SK-N-SH (cell line): ENCODE data around the gene UBE2E2. TPM values are rescaled to one million over a fixed set of nuclear protein-coding genes. Genes with fewer than 3 reads are reported as not detected.

Experiments
- CTCF ChIA-PET: fragments of 300-600, 350-600 bp; formaldehyde crosslinking; extraction: SDS; loops from one replicate; lab custom pipeline; 2021; lab: Yijun Ruan, JAX
- POLR2A ChIA-PET: fragments of 350-600 bp; sonication (Branson Sonifier 250); formaldehyde crosslinking; extraction: SDS; loops from one replicate; lab custom pipeline; 2020; ENCODE audit warnings: antibody characterized with exemption, inconsistent platforms; lab: Yijun Ruan, JAX
- DNase-seq: peaks from one replicate; pipeline ENCODE4 v3.0.0; 2012
- H2AFZ ChIP-seq: fragments of 200-600 bp; sonication (generic); 2 replicates; pipeline ENCODE4 v1.8.1; 2016; ENCODE audit warnings: antibody characterized with exemption, mild to moderate bottlenecking, low read depth
- H3F3A ChIP-seq: fragments of 200-600 bp; sonication (generic); replicated peaks from 2 replicates; pipeline ENCODE3; 2016; ENCODE audit warnings: antibody characterized with exemption, mild to moderate bottlenecking; ENCODE audit not compliant: insufficient read depth
- H3K27ac ChIP-seq, 2 experiments: fragments of 200-500 bp in 1 of 2; fragments of 200-600 bp in 1 of 2; sonication (Bioruptor generic) in 1 of 2; sonication (generic), shearing (Covaris generic) in 1 of 2; 2 replicates each; pipeline versions ENCODE4 v1.5.1 to v1.6.1; 2014 to 2016; ENCODE audit warnings: low read depth in 2 of 2, inconsistent platforms in 1 of 2, low read length in 1 of 2, mild to moderate bottlenecking in 1 of 2, mixed read lengths in 1 of 2
- H3K27me3 ChIP-seq: fragments of 200-600 bp; sonication (generic), shearing (Covaris generic); 2 replicates; pipeline ENCODE4 v1.6.1; 2016; ENCODE audit warnings: mixed run types; ENCODE audit not compliant: insufficient read depth
- H3K36me3 ChIP-seq, 2 experiments: fragments of 200-500 bp in 1 of 2; fragments of 200-600 bp in 1 of 2; sonication (Bioruptor generic) in 1 of 2; sonication (generic) in 1 of 2; replicated peaks in 1 of 2; 2 replicates each; pipeline versions ENCODE3 to v1.5.1; 2014 to 2016; ENCODE audit warnings: low read length in 1 of 2, mild to moderate bottlenecking in 1 of 2; ENCODE audit not compliant: insufficient read depth in 2 of 2, control insufficient read depth in 1 of 2
- H3K4me1 ChIP-seq, 2 experiments: fragments of 200-500 bp in 1 of 2; fragments of 200-600 bp in 1 of 2; sonication (Bioruptor generic) in 1 of 2; sonication (generic), shearing (Covaris generic) in 1 of 2; 2 replicates each; pipeline versions ENCODE4 v1.5.1 to v1.6.1; 2014 to 2016; ENCODE audit warnings: low read depth in 1 of 2, low read length in 1 of 2, mixed run types in 1 of 2; ENCODE audit not compliant: insufficient read depth in 2 of 2, control insufficient read depth in 1 of 2
- H3K4me2 ChIP-seq: fragments of 200-600 bp; sonication (generic), shearing (Covaris generic); 2 replicates; pipeline ENCODE4 v1.6.1; 2017; ENCODE audit warnings: mixed run types
- H3K4me3 ChIP-seq, 2 experiments: fragments of 200-500 bp in 1 of 2; fragments of 200-600 bp in 1 of 2; sonication (Bioruptor generic) in 1 of 2; sonication (generic), shearing (Covaris generic) in 1 of 2; 2 replicates each; pipeline versions ENCODE4 v1.5.1 to v1.8.1; 2014 to 2016; ENCODE audit warnings: low read depth in 2 of 2, inconsistent platforms in 1 of 2, low read length in 1 of 2, mild to moderate bottlenecking in 1 of 2, mixed read lengths in 1 of 2, moderate library complexity in 1 of 2
- H3K79me2 ChIP-seq: fragments of 200-600 bp; sonication (generic); 2 replicates; pipeline ENCODE4 v1.8.1; 2017; ENCODE audit warnings: mild to moderate bottlenecking; ENCODE audit not compliant: insufficient read depth
- H3K9ac ChIP-seq: fragments of 200-600 bp; sonication (generic); 2 replicates; pipeline ENCODE4 v1.6.1; 2017; ENCODE audit warnings: mixed run types
- H3K9me2 ChIP-seq: fragments of 200-600 bp; sonication (generic); 2 replicates; pipeline ENCODE4 v1.6.1; 2017; ENCODE audit warnings: mixed run types
- H3K9me3 ChIP-seq: fragments of 200-600 bp; sonication (generic); 2 replicates; pipeline ENCODE4 v1.6.1; 2017; ENCODE audit warnings: mixed run types, mild to moderate bottlenecking, moderate library complexity
- H4K20me1 ChIP-seq: fragments of 200-600 bp; sonication (generic); 2 replicates; pipeline ENCODE4 v1.6.1; 2017; ENCODE audit warnings: mild to moderate bottlenecking, mixed run types; ENCODE audit not compliant: insufficient read depth
- CTCF ChIP-seq: fragments of 200-600 bp; sonication (generic); IDR thresholded peaks from 2 replicates; pipeline ENCODE4 v1.6.1; 2017; ENCODE audit warnings: antibody characterized with exemption, mild to moderate bottlenecking, moderate library complexity
- ELF1 ChIP-seq: IDR thresholded peaks from 2 replicates; pipeline ENCODE4 v1.4.0; 2012
- FOXM1 ChIP-seq: IDR thresholded peaks from 2 replicates; pipeline ENCODE4 v1.4.0; 2012; ENCODE audit warnings: low read depth, mild to moderate bottlenecking
- JUND ChIP-seq: IDR thresholded peaks from 2 replicates; pipeline ENCODE4 v1.4.0; 2012
- MEF2A ChIP-seq: IDR thresholded peaks from 2 replicates; pipeline ENCODE4 v1.4.0; 2012; ENCODE audit warnings: low read depth, borderline replicate concordance
- MXI1 ChIP-seq: IDR thresholded peaks from 2 replicates; pipeline ENCODE4 v1.6.1; 2012; ENCODE audit warnings: mild to moderate bottlenecking, low read depth, low read length, improper control_type of control experiment
- NFIC ChIP-seq: IDR thresholded peaks from 2 replicates; pipeline ENCODE4 v1.4.0; 2012; ENCODE audit warnings: borderline replicate concordance
- NRF1 ChIP-seq: IDR thresholded peaks from 2 replicates; pipeline ENCODE4 v1.6.1; 2012; ENCODE audit warnings: low read depth, mild to moderate bottlenecking, low read length
- POLR2AphosphoS5 ChIP-seq: IDR thresholded peaks from 2 replicates; pipeline ENCODE4 v1.6.1; 2012; ENCODE audit warnings: low read depth, low read length
- RAD21 ChIP-seq: IDR thresholded peaks from 2 replicates; pipeline ENCODE4 v1.6.1; 2012; ENCODE audit warnings: mild to moderate bottlenecking, low read length
- REST ChIP-seq: IDR thresholded peaks from 2 replicates; pipeline ENCODE4 v1.6.1; 2012; ENCODE audit warnings: mild to moderate bottlenecking, low read depth, low read length, moderate library complexity
- RFX5 ChIP-seq: IDR thresholded peaks from 2 replicates; pipeline ENCODE4 v1.6.1; 2012; ENCODE audit warnings: mild to moderate bottlenecking, improper control_type of control experiment, low read length
- SIN3A ChIP-seq: IDR thresholded peaks from 2 replicates; pipeline ENCODE4 v1.6.1; 2012; ENCODE audit warnings: low read depth, mild to moderate bottlenecking, low read length, moderate library complexity, borderline replicate concordance
- SMC3 ChIP-seq: IDR thresholded peaks from 2 replicates; pipeline ENCODE4 v1.6.1; 2012; ENCODE audit warnings: low read depth, low read length, improper control_type of control experiment
- TAF1 ChIP-seq: IDR thresholded peaks from 2 replicates; pipeline ENCODE4 v1.6.1; 2012; ENCODE audit warnings: low read depth, mild to moderate bottlenecking, low read length, moderate library complexity, borderline replicate concordance
- TEAD4 ChIP-seq: IDR thresholded peaks from 2 replicates; pipeline ENCODE4 v1.4.0; 2012; ENCODE audit warnings: mild to moderate bottlenecking, borderline replicate concordance; ENCODE audit not compliant: insufficient read depth
- USF1 ChIP-seq: IDR thresholded peaks from 2 replicates; pipeline ENCODE4 v1.4.0; 2012; ENCODE audit warnings: low read depth, borderline replicate concordance
- USF2 ChIP-seq: fragments of 150-350 bp; IDR thresholded peaks from 2 replicates; pipeline ENCODE4 v1.6.1; 2017; ENCODE audit warnings: antibody characterized with exemption, low read length, low read depth, borderline replicate concordance
- YY1 ChIP-seq: IDR thresholded peaks from 2 replicates; pipeline ENCODE4 v1.4.0; 2012; ENCODE audit warnings: low read depth, mild to moderate bottlenecking
- ZBTB33 ChIP-seq: IDR thresholded peaks from 2 replicates; pipeline ENCODE4 v1.4.0; 2012; ENCODE audit warnings: low read depth, borderline replicate concordance
- WGBS: methylation state at CpG from one replicate; pipeline ENCODE4 v1.1.6; 2017; ENCODE audit warnings: low lambda C conversion rate; 5-methylcytosine and 5-hydroxymethylcytosine counted together
- polyA plus RNA-seq, 3 experiments: library from polyadenylated mRNA; depleted of rRNA; stranded (reverse); fragments of >200 nt; gene quantifications; 2 replicates each; pipeline ENCODE4 v1.2.3, GENCODE V29; 2012

The UBE2E2 gene
- polyA plus RNA-seq, 1 of the 3 experiments (the other 2 are of a cell fraction) = 46.4 TPM

GRCh38 chr3:23161308-23161707 is 41.8 kb upstream of the UBE2E2 start (continued):
- no peak for TF ChIP-seq MXI1
- no peak for TF ChIP-seq ELF1
- TF ChIP-seq RAD21 = no peak

GRCh38 chr3:23161896-23162570 is 41.1 kb upstream of the UBE2E2 start:
- DNase-seq = no peak
- no peaks in the 10 kb centered on the region for H3K79me2 ChIP-seq
- H4K20me1 ChIP-seq = no peaks in the 10 kb centered on the region
- H3K27me3 ChIP-seq = no peaks in the 10 kb centered on the region
- H3F3A ChIP-seq = peaks cover 7% of the 10 kb centered on the region
- H3K4me1 ChIP-seq = no peaks in the 10 kb centered on the region
- no peak overlapping the region for H3K4me2 ChIP-seq
- H3K9me3 ChIP-seq = no peaks in the 10 kb centered on the region
- H3K36me3 ChIP-seq = no peaks in the 10 kb centered on the region
- H3K9ac ChIP-seq = no peak overlapping the region
- H2AFZ ChIP-seq = no peak overlapping the region
- no peaks in the 10 kb centered on the region for H3K9me2 ChIP-seq
- WGBS = 77% methylated on average over 10 of the region's 10 CpGs
- H3K27ac ChIP-seq = no peak overlapping the region
- ChIA-PET CTCF (no interaction called here), POLR2A (no interaction called here)
- TF ChIP-seq USF2 = no peak
- TF ChIP-seq SMC3 = no peak
- no peak for TF ChIP-seq ELF1
- no peak for TF ChIP-seq CTCF
- no peak for TF ChIP-seq TEAD4
- no peak for TF ChIP-seq TAF1
- no peak for TF ChIP-seq ZBTB33
- TF ChIP-seq SIN3A = no peak
- no peak for TF ChIP-seq NRF1
- TF ChIP-seq USF1 = no peak
- TF ChIP-seq POLR2AphosphoS5 = no peak
- no peak for TF ChIP-seq YY1
- TF ChIP-seq JUND = no peak
- no peak for TF ChIP-seq MXI1
- no peak for TF ChIP-seq RFX5
- TF ChIP-seq REST = no peak
- TF ChIP-seq MEF2A = no peak
- TF ChIP-seq FOXM1 = no peak
- TF ChIP-seq RAD21 = no peak
- TF ChIP-seq NFIC = no peak
- no peak overlapping the region for H3K4me3 ChIP-seq
